ENCODE results near the gene MRPS18A.

GRCh38 chr6:43678341-43678740 is 9.2 kb downstream of the MRPS18A start:
- TF ChIP-seq CTCF (IDR thresholded peaks at IDR 0.05 in 4 of 5, conservative IDR thresholded peaks at IDR 0.05 in 1 of 5) (peak in 2 of 5 experiments; percentile 17 to 20), POLR2A (IDR thresholded peaks at IDR 0.05) (peak; percentile 79 to 92)
